Ascending aorta (tissue), 2 donors: ENCODE data around the gene SLBP. TPM values are rescaled to one million over a fixed set of nuclear protein-coding genes. Genes with fewer than 3 reads are reported as not detected.

Experiments
- DNase-seq, 2 donors: peaks; one replicate each; pipeline ENCODE4 v3.0.0-alpha.2; 2019; ENCODE audit warnings: low spot score in 2 of 2
- H3K27ac ChIP-seq, 2 donors: fragments of 200-600 bp; sonication (generic); one replicate each; pipeline ENCODE4 v1.5.1; 2016 to 2017; ENCODE audit warnings: mild to moderate bottlenecking in 1 of 2
- H3K27me3 ChIP-seq: fragments of 200-600 bp; sonication (generic); one replicate; pipeline ENCODE4 v1.5.1; 2017
- H3K36me3 ChIP-seq, 2 donors: fragments of 200-600 bp; sonication (generic); one replicate each; pipeline ENCODE4 v1.5.1; 2016
- H3K4me1 ChIP-seq, 2 donors: fragments of 200-600 bp; sonication (generic); one replicate each; pipeline ENCODE4 v1.5.1; 2016 to 2017; ENCODE audit warnings: mild to moderate bottlenecking in 1 of 2
- H3K4me3 ChIP-seq, 2 donors: fragments of 200-600 bp; sonication (generic); one replicate each; pipeline ENCODE4 v1.5.1; 2016 to 2017; ENCODE audit warnings: mild to moderate bottlenecking in 1 of 2
- H3K9me3 ChIP-seq, 2 donors: fragments of 200-600 bp; sonication (generic); one replicate each; pipeline ENCODE4 v1.5.1; 2016
- intact Hi-C: fragments of 100-400 bp; cut with DNase I; formaldehyde crosslinking; loops from one replicate; pipeline ENCODE4 v1.15.1; 2023
- total RNA-seq: library from RNA; depleted of rRNA; stranded (reverse); fragments of >200 nt; gene quantifications from one replicate; pipeline ENCODE4 v1.1.0, GENCODE V29; 2016
- TF ChIP-seq, protein P1 (sequence below), 3 experiments: fragments of 200-600 bp in 2 of 3; fragments of 450-650 bp in 1 of 3; sonication (generic) in 2 of 3; IDR thresholded peaks; one replicate each; pipeline ENCODE4 v1.5.1; 2016 to 2019; ENCODE audit warnings: antibody characterized with exemption in 3 of 3, mild to moderate bottlenecking in 1 of 3, moderate library complexity in 1 of 3

Gene SLBP
- total RNA-seq, 1 donor from 2014 or later, result 218 TPM

DNA sequence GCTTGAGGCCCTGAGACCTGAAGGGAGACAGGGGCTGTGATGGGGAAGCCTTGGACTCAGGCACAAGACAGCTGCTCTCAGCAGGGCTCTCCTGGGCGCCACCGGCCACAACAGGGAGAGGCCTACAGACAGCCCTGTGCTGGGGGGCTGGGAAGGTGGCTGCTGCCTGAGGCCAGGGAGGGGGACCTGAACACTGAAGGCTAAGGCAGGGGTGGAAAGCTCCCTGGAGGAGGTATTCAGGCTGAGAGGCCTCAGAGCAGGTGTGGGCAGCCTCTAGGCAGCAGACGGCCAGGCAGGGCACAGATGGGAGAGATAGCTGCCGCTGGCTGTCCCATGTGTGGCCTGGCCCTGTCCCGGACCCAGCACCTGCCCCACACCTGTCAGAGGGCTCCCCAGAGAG is 42.2 kb upstream of the SLBP start:
- intact Hi-C loops, result no loop called here
- no peaks in the 10 kb centered on the region for H3K4me1 ChIP-seq

DNA sequence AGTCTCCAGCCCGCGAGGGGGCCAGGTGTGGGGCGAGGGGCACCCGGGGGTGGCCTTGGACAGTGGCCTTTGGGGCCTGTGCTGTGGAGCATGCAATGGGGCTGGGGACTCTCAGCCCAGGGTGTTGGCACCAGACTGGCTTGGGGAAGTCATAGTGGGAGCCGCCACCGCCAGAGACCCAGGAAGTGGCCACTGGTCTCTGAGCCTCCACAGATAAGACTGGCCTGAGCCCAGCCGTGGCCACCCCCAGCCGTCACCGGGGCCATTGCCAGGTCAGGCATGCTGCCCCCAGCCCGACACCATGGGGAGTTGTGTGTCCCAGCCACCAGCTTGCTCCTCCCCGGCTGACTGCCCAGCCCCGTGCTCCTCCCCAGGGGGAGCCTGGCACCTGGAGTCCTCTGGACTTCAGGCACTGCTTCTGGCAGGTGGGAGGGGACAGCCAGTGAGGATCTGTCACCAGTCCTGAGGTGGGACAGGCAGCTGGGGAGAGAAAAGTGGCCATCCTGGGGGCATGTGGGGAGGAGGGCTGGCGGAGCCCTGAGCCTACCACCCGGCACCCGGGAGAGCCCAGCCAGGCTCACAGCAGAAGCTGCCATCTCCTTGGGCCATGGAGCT is 41.7 kb upstream of the SLBP start:
- Histone ChIP-seq H3K27ac (no peak overlapping the region), H3K27me3 (no peaks in the 10 kb centered on the region), H3K36me3 (no peaks in the 10 kb centered on the region), H3K4me1 (no peaks in the 10 kb centered on the region), H3K4me3 (no peak overlapping the region), H3K9me3 (no peaks in the 10 kb centered on the region)
- TF ChIP-seq, protein P1, sequence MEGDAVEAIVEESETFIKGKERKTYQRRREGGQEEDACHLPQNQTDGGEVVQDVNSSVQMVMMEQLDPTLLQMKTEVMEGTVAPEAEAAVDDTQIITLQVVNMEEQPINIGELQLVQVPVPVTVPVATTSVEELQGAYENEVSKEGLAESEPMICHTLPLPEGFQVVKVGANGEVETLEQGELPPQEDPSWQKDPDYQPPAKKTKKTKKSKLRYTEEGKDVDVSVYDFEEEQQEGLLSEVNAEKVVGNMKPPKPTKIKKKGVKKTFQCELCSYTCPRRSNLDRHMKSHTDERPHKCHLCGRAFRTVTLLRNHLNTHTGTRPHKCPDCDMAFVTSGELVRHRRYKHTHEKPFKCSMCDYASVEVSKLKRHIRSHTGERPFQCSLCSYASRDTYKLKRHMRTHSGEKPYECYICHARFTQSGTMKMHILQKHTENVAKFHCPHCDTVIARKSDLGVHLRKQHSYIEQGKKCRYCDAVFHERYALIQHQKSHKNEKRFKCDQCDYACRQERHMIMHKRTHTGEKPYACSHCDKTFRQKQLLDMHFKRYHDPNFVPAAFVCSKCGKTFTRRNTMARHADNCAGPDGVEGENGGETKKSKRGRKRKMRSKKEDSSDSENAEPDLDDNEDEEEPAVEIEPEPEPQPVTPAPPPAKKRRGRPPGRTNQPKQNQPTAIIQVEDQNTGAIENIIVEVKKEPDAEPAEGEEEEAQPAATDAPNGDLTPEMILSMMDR (IDR thresholded peaks at IDR 0.05), result no peak
- no peak for DNase-seq
- intact Hi-C loops, result no loop called here

More for the DNA sequence above, 42.2 kb upstream of the SLBP start:
- DNase-seq, result no peak
- TF ChIP-seq, protein P1 (IDR thresholded peaks at IDR 0.05), result no peak
- Histone ChIP-seq H3K4me3 (no peak overlapping the region), H3K9me3 (no peaks in the 10 kb centered on the region), H3K27ac (no peak overlapping the region), H3K27me3 (no peaks in the 10 kb centered on the region), H3K36me3 (no peaks in the 10 kb centered on the region)

DNA sequence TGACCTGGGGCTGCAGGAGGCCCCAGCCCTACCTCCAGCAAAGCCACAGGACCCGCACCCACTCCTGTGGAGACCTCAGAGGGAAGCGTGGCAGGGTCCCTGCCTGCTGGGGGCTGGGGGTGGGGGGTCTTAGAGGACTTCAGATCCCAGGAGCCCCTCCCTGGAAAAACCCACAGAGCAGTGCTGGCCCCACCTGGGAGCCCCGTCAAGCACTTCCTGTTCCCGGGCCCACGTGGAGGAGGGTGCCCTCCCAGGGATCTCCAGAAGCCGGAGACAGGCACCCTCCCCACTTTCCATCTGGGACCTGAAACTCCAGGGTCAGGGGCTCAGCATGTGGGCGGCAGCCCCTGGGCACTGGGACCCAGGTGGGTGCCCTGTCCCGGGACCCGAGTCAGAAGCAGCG is 41.2 kb upstream of the SLBP start:
- Histone ChIP-seq H3K27me3 (no peaks in the 10 kb centered on the region), H3K27ac (no peak overlapping the region), H3K4me1 (peaks cover 0 to 2% of the 10 kb centered on the region in 2 donors), H3K36me3 (no peaks in the 10 kb centered on the region), H3K4me3 (no peak overlapping the region), H3K9me3 (no peaks in the 10 kb centered on the region)
- DNase-seq, result no peak
- intact Hi-C loops, result no loop called here
- TF ChIP-seq, protein P1 (IDR thresholded peaks at IDR 0.05), result no peak

DNA sequence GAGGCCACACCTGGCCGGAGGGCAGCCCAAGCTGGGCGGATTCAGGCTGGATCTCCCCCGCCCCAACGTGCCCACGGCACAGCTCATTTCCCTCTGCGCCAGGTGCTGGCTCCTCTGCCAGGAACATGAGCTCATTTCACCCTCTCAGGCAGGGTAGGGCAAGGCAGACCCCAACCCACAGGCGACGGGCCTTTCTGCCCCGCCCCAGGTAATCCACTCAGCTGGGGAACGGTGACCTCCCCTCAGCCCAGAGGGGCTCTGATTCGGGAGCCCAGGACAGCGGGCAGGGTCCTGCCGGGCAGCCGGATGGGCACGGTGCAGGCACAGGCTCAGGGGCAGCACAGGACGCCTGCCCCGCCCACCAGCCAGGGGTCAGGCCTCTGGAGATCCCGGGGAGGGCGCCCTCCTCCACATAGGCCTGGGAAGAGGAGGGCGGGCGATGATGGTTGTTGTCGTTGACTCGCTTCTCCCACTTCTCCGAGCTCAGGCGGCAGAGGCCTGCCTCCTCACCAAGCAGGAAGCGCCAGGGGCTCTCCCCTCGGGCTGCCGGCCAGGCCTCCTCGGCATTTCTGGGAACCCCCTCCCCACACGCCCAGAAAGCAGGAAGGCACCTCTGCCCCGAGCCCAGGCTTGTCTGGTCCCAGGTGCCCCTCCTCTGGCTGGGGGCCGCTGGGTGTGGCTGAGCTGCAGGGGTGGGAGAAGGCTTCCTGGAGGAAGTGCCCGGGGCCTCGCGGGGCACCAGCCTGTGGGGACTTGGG is 40.3 kb upstream of the SLBP start:
- H3K4me1 ChIP-seq, result peaks cover 0 to 2% of the 10 kb centered on the region in 2 donors
- no peaks in the 10 kb centered on the region for H3K27me3 ChIP-seq
- no peaks in the 10 kb centered on the region for H3K9me3 ChIP-seq
- DNase-seq, result no peak
- no peak overlapping the region for H3K27ac ChIP-seq
- no peak overlapping the region for H3K4me3 ChIP-seq
- TF ChIP-seq, protein P1 (IDR thresholded peaks at IDR 0.05), result no peak
- H3K36me3 ChIP-seq, result no peaks in the 10 kb centered on the region
- intact Hi-C loops, result no loop called here

DNA sequence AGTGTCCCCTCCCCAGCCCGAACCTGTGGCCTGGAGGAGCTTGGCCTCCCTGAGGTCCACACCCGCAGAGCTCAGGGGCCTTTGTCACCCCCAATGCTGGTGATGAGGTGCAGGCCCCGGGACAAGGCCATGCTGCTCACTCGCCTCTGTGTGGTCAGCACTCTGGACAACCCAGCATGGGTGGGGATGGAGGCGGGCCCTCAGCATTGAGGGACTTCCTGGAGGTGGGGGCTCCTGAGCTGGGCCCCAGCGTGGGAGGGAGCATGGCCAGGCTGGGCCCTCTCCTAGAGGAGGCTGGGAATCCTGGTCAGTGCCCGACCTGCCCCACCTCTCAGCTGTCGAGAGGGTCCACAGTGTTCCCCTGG is 39.8 kb upstream of the SLBP start:
- no peaks in the 10 kb centered on the region for H3K27me3 ChIP-seq
- DNase-seq, result no peak
- H3K36me3 ChIP-seq, result no peaks in the 10 kb centered on the region
- TF ChIP-seq, protein P1 (IDR thresholded peaks at IDR 0.05), result no peak
- no peaks in the 10 kb centered on the region for H3K9me3 ChIP-seq
- intact Hi-C loops, result no loop called here
- peaks cover 0 to 2% of the 10 kb centered on the region in 2 donors for H3K4me1 ChIP-seq
- no peak overlapping the region for H3K4me3 ChIP-seq
- H3K27ac ChIP-seq, result no peak overlapping the region
